Measurements from ENCODE around the gene OR4F6.

GRCh38 chr15:101828774-101829173, 25.5 kb downstream of the OR4F6 start:
- TF ChIP-seq CTCF (IDR thresholded peaks at IDR 0.05) (no peak), POLR2A (IDR thresholded peaks at IDR 0.05) (no peak), EP300 (IDR thresholded peaks at IDR 0.05) (no peak)
